HG03280 (cell line): Measurements from ENCODE around the gene DTX3.
"Not testable (repeated sequence)": the region's sequence is repeated elsewhere in the genome, so short reads cannot be mapped to it uniquely, and the experiment has no call there.

Experiments
- ATAC-seq: cut with Tn5 transposase; IDR thresholded peaks from one replicate; pipeline ENCODE4 v1.9.1; 2021; ENCODE audit warnings: mild to moderate bottlenecking, moderate library complexity; ENCODE audit not compliant: unreplicated experiment

Gene DTX3

GRCh38 chr12:57631566-57632072 is 27.0 kb downstream of the DTX3 start:
- no peak for ATAC-seq

- ATAC-seq: no peak
Measured at GRCh38 chr12:57632073-57632957, 27.7 kb downstream of the DTX3 start.

DNA sequence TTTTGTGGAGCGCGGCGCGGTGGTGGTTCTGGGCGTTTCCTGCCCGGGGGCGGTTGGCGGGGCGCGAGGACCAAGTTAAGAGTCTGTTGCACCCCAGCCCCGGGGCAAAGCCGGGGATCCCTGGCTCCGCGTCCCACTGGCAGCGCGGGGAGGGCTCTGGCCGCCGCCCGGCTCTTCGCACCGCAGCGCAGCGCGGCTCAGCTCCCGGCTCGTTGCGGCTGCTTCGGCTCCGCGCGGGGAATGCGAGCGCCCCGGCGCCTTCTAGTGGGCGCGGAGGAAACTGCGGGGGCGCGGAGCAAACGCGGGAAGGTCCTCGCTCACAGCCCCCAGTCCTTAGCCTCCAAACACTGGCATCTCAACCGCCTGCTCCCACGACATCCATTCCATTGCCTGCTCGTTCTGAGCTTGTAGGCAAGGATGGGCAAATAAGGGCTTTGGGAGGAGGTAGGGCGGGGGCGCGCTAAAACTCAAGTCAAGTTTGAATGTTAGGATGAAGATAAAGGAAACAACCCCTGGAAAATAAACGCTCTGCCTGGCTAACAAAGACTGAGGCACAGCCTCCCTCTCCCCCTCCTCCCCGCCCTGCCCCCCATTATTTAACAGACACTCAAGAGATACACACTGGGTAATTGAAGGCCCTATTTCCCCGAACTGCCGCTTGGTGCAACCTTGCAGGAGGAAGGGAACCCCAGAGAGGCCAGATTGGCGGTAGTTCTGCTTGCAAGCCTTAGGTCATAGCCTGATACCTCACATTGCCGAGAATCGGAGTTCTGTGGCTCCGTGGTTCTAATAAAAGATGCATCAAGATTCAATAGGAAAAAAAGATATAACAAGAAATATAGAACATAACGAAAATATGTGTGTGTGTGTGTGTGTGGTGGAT is 28.6 kb downstream of the DTX3 start, which contains the start of gene B4GALNT1:
Gene B4GALNT1, minus strand, starts transcription at position 244 of the 883 bp plus-strand sequence. CDS start 1,069 bp downstream, outside the sequence.
- peak; percentile 79 for ATAC-seq

DNA sequence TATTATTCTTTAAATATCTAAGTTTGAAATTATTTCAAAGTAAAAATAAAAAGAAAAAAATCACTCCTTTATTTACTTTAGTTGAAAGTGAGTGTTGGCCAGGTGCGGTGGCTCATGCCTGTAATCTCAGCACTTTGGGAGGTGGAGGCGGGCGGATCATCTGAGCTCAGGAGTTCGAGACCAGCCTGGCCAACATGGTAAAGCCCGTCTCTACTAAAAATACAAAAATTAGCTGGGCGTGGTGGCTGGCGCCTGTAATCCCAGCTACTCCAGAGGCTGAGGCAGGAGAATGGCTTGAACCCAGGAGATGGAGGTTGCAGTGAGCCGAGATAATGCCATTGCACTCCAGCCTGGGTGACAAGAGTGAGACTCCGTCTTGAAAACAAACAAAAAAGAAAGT is 32.1 kb downstream of the DTX3 start:
- ATAC-seq: not testable (repeated sequence)

GRCh38 chr12:57637364-57637763 is 32.7 kb downstream of the DTX3 start:
- ATAC-seq: no peak

DNA sequence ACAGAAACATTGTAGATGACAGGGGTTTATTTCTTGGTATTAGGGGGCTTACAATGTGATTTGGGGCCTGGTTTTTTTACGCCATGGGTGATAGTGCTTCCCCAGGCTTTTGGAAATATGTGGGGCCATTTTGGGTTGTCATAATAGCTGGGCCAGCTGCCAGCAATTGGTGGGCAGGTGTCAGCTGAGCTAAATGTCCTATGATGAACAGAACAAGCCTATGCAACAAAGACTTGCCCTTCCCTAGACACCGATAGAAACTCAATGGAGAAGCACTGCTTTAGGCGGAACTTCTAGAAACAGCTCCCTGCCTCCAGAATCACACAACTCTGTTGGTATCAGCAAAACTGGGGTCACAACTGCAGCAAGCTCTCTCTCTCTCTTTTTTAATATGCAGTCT is 33.5 kb downstream of the DTX3 start:
- ATAC-seq: no peak

DNA sequence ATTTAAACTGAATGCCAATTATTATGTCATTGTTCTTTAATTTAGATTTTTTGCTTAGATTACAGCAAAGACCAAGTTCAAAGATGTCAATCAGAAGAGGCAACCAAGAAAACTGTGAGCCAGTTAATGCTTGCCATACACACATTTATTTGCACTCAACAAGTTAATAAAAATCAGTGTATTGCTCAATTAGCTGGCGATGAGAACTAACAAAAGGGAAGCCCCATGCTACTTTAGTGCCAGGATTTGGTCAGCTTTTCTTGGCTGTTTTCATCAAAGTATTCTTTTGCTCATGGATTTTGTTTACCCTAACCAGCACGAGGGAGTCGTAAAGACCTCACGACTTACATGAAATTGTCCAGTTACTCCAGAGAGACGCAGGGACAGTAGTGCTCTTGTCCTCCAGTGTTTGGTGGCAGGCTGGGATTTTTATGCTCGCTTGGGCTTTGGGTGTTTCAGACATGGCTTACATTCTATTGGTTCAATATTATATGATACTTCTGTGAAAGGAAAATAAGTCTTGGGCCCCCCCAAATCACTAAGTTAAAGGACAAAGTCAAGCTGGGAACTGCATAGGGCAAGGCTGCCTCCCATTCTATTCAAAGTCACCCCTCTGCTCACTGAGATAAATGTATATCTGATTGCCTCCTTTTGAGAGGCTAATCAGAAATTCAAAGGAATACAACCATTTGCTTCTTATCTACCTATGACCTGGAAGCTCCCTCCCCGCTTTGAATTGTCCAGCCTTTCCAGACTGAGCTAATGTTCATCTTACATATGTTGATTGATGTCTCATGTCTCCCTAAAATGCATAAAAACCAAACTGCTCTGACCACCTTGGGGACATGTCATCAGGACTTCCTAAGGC is 35.8 kb downstream of the DTX3 start:
- no peak for ATAC-seq

DNA sequence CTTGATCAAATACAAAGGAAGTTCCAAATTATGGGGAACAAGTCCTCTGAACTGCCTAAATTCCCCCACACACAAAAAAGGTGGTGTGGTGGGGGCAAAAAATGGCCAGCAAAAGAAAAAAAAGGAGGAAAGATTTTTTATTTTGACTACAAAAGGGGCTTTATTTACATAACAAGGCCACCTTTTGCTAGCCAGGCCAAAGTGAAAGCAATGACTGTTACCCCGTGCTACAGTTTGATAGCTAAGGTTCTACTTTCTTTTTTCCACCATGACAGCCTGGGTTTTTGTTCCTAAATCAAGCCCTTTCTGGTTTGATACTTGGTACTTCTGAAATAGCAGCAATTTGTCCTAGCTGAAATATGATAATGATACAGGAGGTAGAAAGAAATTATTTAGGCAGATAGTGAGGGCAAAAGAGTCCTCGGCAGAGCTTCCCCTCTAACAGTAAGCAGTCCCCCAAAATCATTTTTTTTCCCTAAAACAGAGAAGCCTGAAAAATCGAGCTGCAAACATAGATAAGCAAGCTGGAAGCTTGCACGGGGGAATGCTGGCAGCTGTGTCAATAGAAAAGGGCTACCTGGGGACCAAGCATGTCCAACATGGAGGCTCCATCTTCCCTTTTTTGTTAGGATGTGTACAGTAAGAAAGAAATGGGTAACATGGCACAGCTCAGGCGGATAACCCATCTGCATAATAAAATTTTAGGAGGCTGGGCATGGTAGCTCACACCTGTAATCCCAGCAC is 37.2 kb downstream of the DTX3 start:
- no peak for ATAC-seq

DNA sequence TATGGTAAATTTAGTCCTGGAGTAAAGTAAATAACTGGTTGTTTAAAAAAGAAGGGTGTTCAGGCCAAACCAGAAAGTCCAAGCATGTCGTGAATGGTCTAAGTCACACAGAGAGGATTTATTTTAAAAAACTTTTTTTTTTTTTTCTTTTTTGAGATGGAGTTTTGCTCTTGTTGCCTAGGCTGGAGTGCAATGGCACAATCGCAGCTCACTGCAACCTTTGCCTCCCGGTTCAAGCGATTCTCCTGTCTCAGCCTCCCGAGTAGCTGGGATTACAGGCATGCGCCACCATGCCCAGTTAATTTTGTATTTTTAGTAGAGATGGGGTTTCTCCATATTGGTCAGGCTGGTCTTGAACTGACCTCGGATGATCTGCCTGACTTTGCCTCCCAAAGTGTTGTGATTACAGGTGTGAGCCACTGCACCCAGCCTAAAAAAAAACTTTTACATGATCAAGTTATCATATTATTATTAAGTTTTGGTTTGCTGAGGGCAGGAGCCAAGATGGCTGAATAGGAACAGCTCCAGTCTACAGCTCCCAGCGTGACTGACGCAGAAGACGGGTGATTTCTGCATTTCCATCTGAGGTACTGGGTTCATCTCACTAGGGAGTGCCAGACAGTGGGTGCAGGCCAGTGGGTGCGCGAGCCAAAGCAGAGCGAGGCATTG is 41.5 kb downstream of the DTX3 start:
- not testable (repeated sequence) for ATAC-seq

- not testable (repeated sequence) for ATAC-seq
Measured at GRCh38 chr12:57646659-57647049, 42.0 kb downstream of the DTX3 start.

GRCh38 chr12:57654042-57654441 is 49.4 kb downstream of the DTX3 start:
- no peak for ATAC-seq

GRCh38 chr12:57655541-57656240 is 51.1 kb downstream of the DTX3 start:
- ATAC-seq: no peak

- ATAC-seq: not testable (repeated sequence)
Measured at GRCh38 chr12:57656408-57656807, 51.8 kb downstream of the DTX3 start.

DNA sequence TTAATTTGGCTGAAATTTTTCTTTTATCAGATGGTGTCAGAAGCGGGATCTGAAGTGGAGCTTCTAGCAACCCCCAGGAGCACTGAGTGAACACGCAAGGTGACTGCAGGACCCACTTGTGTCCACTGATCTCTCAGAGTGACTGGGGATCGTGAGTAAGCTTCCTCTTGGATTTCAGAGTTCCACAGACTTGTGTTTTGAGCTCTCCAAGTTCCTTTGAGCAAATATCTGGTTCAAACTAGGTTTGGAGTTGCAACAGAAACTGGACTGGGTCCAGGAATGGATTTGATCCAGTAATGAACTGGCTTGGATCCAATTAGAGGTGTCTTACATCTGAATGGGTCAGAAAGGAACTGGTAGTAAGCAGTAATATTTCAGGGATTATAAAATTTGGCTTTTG is 53.1 kb downstream of the DTX3 start:
- no peak for ATAC-seq

- no peak for ATAC-seq
Measured at GRCh38 chr12:57658890-57659289, 54.3 kb downstream of the DTX3 start.
